ENCODE data around the gene STRADA.

Gene STRADA

GRCh38 chr17:63701456-63701820 is 40.2 kb downstream of the STRADA start:
- no peak for DNase-seq (ENCODE audit: low read depth)

- DNase-seq (ENCODE audit: low read depth): peak; percentile 38
Measured at GRCh38 chr17:63700528-63701455, 40.8 kb downstream of the STRADA start.

- DNase-seq (ENCODE audit: low read depth): peak; percentile 76
Measured at GRCh38 chr17:63699638-63700527, 41.7 kb downstream of the STRADA start, which contains the start of gene LIMD2. Gene LIMD2 (minus strand): TSS chr17:63700125. CDS start chr17:63699298, 827 bp downstream.

- peak; percentile 79 for DNase-seq (ENCODE audit: low read depth)
Measured at GRCh38 chr17:63698886-63699637, 42.5 kb downstream of the STRADA start.

- DNase-seq (ENCODE audit: low read depth): no peak
Measured at GRCh38 chr17:63698381-63698885, 43.2 kb downstream of the STRADA start.

GRCh38 chr17:63697341-63698286 is 44.0 kb downstream of the STRADA start:
- DNase-seq (ENCODE audit: low read depth): peak; percentile 57

GRCh38 chr17:63696381-63696961 is 45.1 kb downstream of the STRADA start:
- DNase-seq (ENCODE audit: low read depth): no peak

- DNase-seq (ENCODE audit: low read depth): no peak
Measured at GRCh38 chr17:63695889-63696288, 45.7 kb downstream of the STRADA start.

- no peak for DNase-seq (ENCODE audit: low read depth)
Measured at GRCh38 chr17:63694950-63695773, 46.4 kb downstream of the STRADA start.

GRCh38 chr17:63694229-63694949 is 47.2 kb downstream of the STRADA start:
- no peak for DNase-seq (ENCODE audit: low read depth)

GRCh38 chr17:63693411-63694113 is 48.0 kb downstream of the STRADA start:
- no peak for DNase-seq (ENCODE audit: low read depth)

- no peak for DNase-seq (ENCODE audit: low read depth)
Measured at GRCh38 chr17:63692195-63692816, 49.3 kb downstream of the STRADA start.

- DNase-seq (ENCODE audit: low read depth): no peak
Measured at GRCh38 chr17:63689479-63689878, 52.1 kb downstream of the STRADA start.

- DNase-seq (ENCODE audit: low read depth): no peak
Measured at GRCh38 chr17:63688396-63689020, 53.1 kb downstream of the STRADA start.

GRCh38 chr17:63686138-63686685 is 55.4 kb downstream of the STRADA start:
- DNase-seq (ENCODE audit: low read depth): no peak

- DNase-seq (ENCODE audit: low read depth): no peak
Measured at GRCh38 chr17:63685578-63685977, 56.0 kb downstream of the STRADA start.

- DNase-seq (ENCODE audit: low read depth): no peak
Measured at GRCh38 chr17:63685041-63685440, 56.6 kb downstream of the STRADA start.
